ENCODE data around the gene SLC4A2.

Gene SLC4A2

DNA sequence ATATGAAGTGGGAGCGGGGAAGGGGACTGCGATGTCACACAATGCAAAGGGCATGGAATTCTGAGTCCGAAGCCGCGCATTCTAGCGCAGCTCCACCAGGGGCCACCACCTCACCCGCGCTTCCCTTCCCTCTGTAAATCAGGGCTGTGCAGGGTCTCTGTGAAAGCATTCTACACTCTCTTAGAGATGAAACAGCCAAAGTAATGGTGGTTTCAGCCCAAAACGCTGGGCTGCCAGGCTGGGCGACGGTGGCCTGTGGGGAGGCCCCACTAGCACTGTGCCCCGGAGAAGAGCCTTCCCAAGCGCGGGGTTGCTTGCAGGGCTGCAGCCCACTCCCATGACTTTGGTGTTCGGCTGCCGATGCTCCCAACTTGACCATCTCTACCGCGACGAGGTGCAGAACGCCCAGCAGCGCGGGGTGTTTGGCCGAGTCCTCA lies 46.5 kb upstream of the SLC4A2 start:
- TF ChIP-seq, protein P1, sequence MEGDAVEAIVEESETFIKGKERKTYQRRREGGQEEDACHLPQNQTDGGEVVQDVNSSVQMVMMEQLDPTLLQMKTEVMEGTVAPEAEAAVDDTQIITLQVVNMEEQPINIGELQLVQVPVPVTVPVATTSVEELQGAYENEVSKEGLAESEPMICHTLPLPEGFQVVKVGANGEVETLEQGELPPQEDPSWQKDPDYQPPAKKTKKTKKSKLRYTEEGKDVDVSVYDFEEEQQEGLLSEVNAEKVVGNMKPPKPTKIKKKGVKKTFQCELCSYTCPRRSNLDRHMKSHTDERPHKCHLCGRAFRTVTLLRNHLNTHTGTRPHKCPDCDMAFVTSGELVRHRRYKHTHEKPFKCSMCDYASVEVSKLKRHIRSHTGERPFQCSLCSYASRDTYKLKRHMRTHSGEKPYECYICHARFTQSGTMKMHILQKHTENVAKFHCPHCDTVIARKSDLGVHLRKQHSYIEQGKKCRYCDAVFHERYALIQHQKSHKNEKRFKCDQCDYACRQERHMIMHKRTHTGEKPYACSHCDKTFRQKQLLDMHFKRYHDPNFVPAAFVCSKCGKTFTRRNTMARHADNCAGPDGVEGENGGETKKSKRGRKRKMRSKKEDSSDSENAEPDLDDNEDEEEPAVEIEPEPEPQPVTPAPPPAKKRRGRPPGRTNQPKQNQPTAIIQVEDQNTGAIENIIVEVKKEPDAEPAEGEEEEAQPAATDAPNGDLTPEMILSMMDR (conservative IDR thresholded peaks at IDR 0.05; ENCODE audit: low read depth, low read length): peak; percentile 83
- peak overlapping the region; percentile 4 for H3K4me3 ChIP-seq (ENCODE audit: low read length)
- no peak for DNase-seq (ENCODE audit: low read depth)

DNA sequence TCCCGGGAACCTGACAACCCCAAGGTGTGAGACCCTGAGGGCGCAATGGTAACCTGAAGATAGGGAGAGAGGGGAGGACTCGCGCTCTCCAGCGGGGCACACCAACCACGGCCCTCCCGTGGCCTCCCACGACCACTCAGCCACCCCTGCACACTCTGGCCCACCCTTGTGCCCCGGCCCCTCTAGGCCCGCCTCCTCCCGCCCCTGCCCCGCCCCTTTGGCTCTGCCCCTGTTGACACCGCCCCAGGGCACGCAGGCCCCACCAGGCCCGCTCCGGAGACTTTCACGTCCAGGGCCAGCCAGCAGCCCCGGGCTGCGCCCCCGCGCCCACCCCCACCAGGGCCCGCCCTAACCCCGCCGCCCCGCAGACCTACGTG lies 46.0 kb upstream of the SLC4A2 start:
- TF ChIP-seq, protein P1 (conservative IDR thresholded peaks at IDR 0.05; ENCODE audit: low read depth, low read length): no peak
- no peak overlapping the region for H3K4me3 ChIP-seq (ENCODE audit: low read length)
- DNase-seq (ENCODE audit: low read depth): no peak

DNA sequence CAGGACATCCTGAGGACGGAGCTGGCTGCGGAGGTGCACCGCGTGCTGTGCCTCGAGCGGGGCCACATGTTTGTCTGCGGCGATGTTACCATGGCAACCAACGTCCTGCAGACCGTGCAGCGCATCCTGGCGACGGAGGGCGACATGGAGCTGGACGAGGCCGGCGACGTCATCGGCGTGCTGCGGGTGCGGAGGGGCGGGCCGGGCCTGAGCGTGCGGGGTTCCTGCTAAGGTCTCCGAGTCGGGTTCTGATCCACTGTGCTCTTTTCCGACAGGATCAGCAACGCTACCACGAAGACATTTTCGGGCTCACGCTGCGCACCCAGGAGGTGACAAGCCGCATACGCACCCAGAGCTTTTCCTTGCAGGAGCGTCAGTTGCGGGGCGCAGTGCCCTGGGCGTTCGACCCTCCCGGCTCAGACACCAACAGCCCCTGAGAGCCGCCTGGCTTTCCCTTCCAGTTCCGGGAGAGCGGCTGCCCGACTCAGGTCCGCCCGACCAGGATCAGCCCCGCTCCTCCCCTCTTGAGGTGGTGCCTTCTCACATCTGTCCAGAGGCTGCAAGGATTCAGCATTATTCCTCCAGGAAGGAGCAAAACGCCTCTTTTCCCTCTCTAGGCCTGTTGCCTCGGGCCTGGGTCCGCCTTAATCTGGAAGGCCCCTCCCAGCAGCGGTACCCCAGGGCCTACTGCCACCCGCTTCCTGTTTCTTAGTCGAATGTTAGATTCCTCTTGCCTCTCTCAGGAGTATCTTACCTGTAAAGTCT lies 45.5 kb upstream of the SLC4A2 start:
- no peak overlapping the region for H3K4me3 ChIP-seq (ENCODE audit: low read length)
- TF ChIP-seq, protein P1 (conservative IDR thresholded peaks at IDR 0.05; ENCODE audit: low read depth, low read length): no peak
- no peak for DNase-seq (ENCODE audit: low read depth)

GRCh38 chr7:151014950-151015349 lies 44.4 kb upstream of the SLC4A2 start:
- TF ChIP-seq, protein P1 (conservative IDR thresholded peaks at IDR 0.05; ENCODE audit: low read depth, low read length): no peak
- DNase-seq (ENCODE audit: low read depth): no peak
- H3K4me3 ChIP-seq (ENCODE audit: low read length): no peak overlapping the region

- H3K4me3 ChIP-seq (ENCODE audit: low read length): no peak overlapping the region
- TF ChIP-seq, protein P1 (conservative IDR thresholded peaks at IDR 0.05; ENCODE audit: low read depth, low read length): no peak
- no peak for DNase-seq (ENCODE audit: low read depth)
Measured at GRCh38 chr7:151015967-151016366, 43.4 kb upstream of the SLC4A2 start.

DNA sequence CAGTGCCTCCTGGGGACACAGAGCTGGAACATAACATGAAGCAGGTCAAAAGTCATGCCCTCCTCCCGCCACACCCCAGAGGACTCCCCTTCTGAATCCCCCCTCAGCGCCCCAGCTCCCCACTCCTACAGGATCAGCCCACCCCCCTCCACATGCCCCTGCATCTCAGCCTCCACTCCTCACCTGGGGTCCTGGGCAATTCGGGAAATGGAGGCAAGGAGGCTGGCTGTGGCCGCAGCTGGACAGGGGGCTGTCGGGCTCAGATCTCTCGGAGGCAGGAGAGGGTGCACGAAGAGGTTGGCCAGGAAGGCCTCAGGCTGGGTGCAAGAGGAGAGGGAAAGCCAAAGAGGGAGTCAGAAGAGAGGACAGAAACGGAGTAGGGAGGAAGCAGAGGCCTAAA lies 42.9 kb upstream of the SLC4A2 start:
- TF ChIP-seq, protein P1 (conservative IDR thresholded peaks at IDR 0.05; ENCODE audit: low read depth, low read length): no peak

GRCh38 chr7:151016942-151017341 lies 42.4 kb upstream of the SLC4A2 start:
- TF ChIP-seq, protein P1 (conservative IDR thresholded peaks at IDR 0.05; ENCODE audit: low read depth, low read length): no peak
- no peak for DNase-seq (ENCODE audit: low read depth)
- no peak overlapping the region for H3K4me3 ChIP-seq (ENCODE audit: low read length)

More for the DNA sequence above, 42.9 kb upstream of the SLC4A2 start:
- DNase-seq (ENCODE audit: low read depth): no peak
- no peak overlapping the region for H3K4me3 ChIP-seq (ENCODE audit: low read length)

Measured in retinal pigment epithelial cell (primary cell).